Transverse colon (tissue), 4 donors: ENCODE data around the gene CEACAM21.

Source experiments
- CTCF ChIP-seq, 5 experiments: fragments of 200-600 bp in 3 of 5; fragments of 450-650 bp in 2 of 5; sonication (generic) in 3 of 5; IDR thresholded peaks; 1 replicate in 2 of 5; 2 replicates in 3 of 5; pipeline ENCODE4 v1.5.1; 2016 to 2017; ENCODE audit warnings: antibody characterized with exemption in 5 of 5, inconsistent platforms in 3 of 5, mild to moderate bottlenecking in 2 of 5, moderate library complexity in 1 of 5
- EP300 ChIP-seq: sonication (generic); formaldehyde crosslinking; IDR thresholded peaks from one replicate; pipeline ENCODE4 v1.6.1; 2017; ENCODE audit warnings: antibody characterized with exemption, low read depth
- POLR2A ChIP-seq: fragments of 450-650 bp; IDR thresholded peaks from one replicate; pipeline ENCODE4 v1.6.1; 2016; ENCODE audit warnings: antibody characterized with exemption, mild to moderate bottlenecking, moderate library complexity
- POLR2AphosphoS5 ChIP-seq, 3 donors: sonication (generic); formaldehyde crosslinking; IDR thresholded peaks; one replicate each; pipeline ENCODE4 v1.6.1; 2016; ENCODE audit warnings: antibody characterized with exemption in 3 of 3

- TF ChIP-seq CTCF (IDR thresholded peaks at IDR 0.05) (no peak), POLR2AphosphoS5 (IDR thresholded peaks at IDR 0.05) (no peak), POLR2A (no peak), EP300 (no peak)
Measured at GRCh38 chr19:41565379-41565720, 10.6 kb upstream of the CEACAM21 start.
